ENCODE results near the gene COA6. TPM values are rescaled to one million over a fixed set of nuclear protein-coding genes. Genes with fewer than 3 reads are reported as not detected.

COA6 gene
- total RNA-seq, 1 experiment from 2014 or later, result 48.9 TPM

DNA sequence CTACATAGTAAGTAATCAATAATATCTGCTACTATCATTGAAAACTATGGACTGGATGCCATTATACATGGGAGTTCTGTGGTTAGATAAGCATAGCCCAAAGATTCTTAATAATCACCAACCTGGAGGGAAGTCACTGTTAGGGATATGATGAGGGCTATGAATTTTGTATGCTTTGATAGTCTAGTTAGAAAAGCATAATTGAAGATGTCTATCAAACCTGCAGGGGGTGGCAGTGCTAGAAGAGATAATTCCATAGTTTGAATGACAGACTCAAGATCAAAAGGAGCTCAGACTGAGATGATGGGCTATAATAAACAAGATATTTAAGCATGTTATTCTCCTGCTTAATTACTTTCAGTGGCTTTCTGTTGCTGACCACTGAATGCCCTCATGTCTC lies 15.4 kb upstream of the COA6 start:
- Histone ChIP-seq H3K4me1 (ENCODE audit: low read length) (peaks cover 6% of the 10 kb centered on the region; the same call in 1 of the 2 replicates), H3K4me3 (ENCODE audit: low read length) (no peak overlapping the region), H3K36me3 (ENCODE audit: insufficient read depth, low read length) (no peaks in the 10 kb centered on the region), H3K4me2 (ENCODE audit: low read depth, low read length, poor library complexity, severe bottlenecking) (no peak overlapping the region), H2AFZ (ENCODE audit: low read length) (no peak overlapping the region), H3K9me2 (replicated peaks; ENCODE audit: insufficient read depth, low read length) (no peaks in the 10 kb centered on the region), H3K27me3 (ENCODE audit: low read length) (no peaks in the 10 kb centered on the region), H3K27ac (ENCODE audit: low read length) (no peak overlapping the region), H3K9me3 (ENCODE audit: low read length) (no peaks in the 10 kb centered on the region), H3K9ac (ENCODE audit: low read length) (no peak overlapping the region), H3K79me2 (ENCODE audit: low read length) (no peaks in the 10 kb centered on the region), H4K20me1 (ENCODE audit: insufficient read depth, low read depth, low read length) (no peaks in the 10 kb centered on the region)
- DNase-seq, result no peak

DNA sequence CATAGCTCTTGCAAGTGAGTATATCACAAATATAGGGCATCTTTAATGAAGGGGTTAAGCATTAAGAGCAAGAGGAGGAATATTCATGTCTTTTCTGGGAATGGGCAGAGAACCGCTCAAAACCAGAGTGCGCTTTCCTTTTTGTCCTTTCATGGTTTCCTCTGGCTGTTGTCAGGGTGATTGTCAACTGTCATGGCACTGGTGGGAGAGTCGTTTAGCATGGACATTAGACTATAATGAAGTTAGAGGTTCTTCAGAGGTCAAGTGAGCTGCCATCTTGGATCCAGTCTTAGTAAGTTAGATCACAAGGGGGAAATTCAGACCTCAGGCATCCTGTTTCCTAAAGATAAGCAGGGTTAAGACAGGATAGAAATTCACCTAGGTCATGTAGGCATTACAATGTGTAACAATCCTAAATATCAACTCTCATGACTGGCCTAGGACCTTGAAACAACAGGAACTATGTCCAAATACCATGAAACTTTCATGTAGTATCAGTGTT lies 12.1 kb upstream of the COA6 start:
- Histone ChIP-seq H4K20me1 (ENCODE audit: insufficient read depth, low read depth, low read length) (no peaks in the 10 kb centered on the region), H3K9me3 (ENCODE audit: low read length) (no peaks in the 10 kb centered on the region), H3K79me2 (ENCODE audit: low read length) (no peaks in the 10 kb centered on the region), H3K4me1 (ENCODE audit: low read length) (peaks cover 5% of the 10 kb centered on the region; the same call in 1 of the 2 replicates), H3K27me3 (ENCODE audit: low read length) (no peaks in the 10 kb centered on the region), H3K36me3 (ENCODE audit: insufficient read depth, low read length) (no peaks in the 10 kb centered on the region), H3K9me2 (replicated peaks; ENCODE audit: insufficient read depth, low read length) (no peaks in the 10 kb centered on the region), H3K9ac (ENCODE audit: low read length) (no peak overlapping the region), H2AFZ (ENCODE audit: low read length) (no peak overlapping the region), H3K4me2 (ENCODE audit: low read depth, low read length, poor library complexity, severe bottlenecking) (no peak overlapping the region), H3K4me3 (ENCODE audit: low read length) (no peak overlapping the region), H3K27ac (ENCODE audit: low read length) (no peak overlapping the region)
- no peak for DNase-seq

DNA sequence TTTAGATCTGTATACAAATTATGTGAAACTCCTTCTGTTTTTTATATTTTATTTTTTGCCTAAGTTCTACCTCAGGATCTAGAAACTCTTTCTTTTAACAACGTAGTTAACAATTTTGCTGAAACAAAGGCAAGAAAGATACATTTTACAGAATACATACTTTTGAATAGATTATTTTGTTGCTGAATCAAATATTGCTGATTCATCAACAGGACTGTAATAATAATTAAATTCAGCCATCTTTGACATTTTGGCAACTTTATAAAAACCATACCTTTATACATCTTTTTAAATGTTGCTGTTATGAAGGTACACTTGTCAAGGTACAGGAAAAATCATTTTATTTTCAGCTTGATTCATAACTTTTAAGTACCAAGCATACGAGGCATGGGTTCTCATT lies 10.7 kb upstream of the COA6 start:
- H4K20me1 ChIP-seq (ENCODE audit: insufficient read depth, low read depth, low read length), result no peaks in the 10 kb centered on the region
- no peak overlapping the region for H3K4me3 ChIP-seq (ENCODE audit: low read length)
- H3K9me2 ChIP-seq (replicated peaks; ENCODE audit: insufficient read depth, low read length), result no peaks in the 10 kb centered on the region
- no peak overlapping the region for H2AFZ ChIP-seq (ENCODE audit: low read length)
- no peak for DNase-seq
- H3K79me2 ChIP-seq (ENCODE audit: low read length), result no peaks in the 10 kb centered on the region
- H3K36me3 ChIP-seq (ENCODE audit: insufficient read depth, low read length), result no peaks in the 10 kb centered on the region
- no peak overlapping the region for H3K9ac ChIP-seq (ENCODE audit: low read length)
- no peaks in the 10 kb centered on the region for H3K9me3 ChIP-seq (ENCODE audit: low read length)
- H3K27ac ChIP-seq (ENCODE audit: low read length), result no peak overlapping the region
- no peaks in the 10 kb centered on the region for H3K4me1 ChIP-seq (ENCODE audit: low read length)
- H3K27me3 ChIP-seq (ENCODE audit: low read length), result no peaks in the 10 kb centered on the region
- no peak overlapping the region for H3K4me2 ChIP-seq (ENCODE audit: low read depth, low read length, poor library complexity, severe bottlenecking)

DNA sequence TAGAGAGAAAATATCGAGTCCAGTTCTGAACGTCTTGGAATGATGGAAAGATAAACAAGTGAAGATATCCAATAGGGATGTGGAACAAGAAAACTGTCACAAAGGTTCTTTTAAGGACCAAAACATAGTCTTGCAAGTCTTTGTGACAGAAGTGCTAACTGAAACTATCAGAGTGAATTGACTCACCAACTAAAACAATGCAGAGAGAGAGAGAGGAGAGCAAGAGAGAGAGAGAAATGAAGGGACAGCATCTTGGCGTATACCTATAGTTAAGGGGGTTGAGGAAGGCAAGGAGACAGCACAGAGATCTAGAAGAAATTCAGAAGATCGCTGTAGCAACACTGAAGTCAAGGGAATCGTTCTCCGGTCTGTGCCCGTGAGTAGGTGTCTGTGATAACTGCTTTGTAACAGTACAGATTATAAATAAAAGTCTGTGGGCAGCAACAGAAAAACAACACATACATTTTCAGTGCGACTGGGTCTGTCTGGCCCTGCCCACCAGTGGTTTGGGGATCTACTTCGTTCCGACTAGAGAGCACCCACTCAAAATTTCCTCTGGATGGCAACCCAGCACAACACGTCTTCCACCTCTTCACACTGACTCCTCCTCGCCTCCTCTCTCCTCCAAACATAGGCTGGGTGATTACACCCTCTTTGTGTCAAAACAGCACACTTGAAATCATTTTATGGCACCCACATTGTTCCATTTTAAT lies 4.8 kb upstream of the COA6 start:
- Histone ChIP-seq H3K9me2 (replicated peaks; ENCODE audit: insufficient read depth, low read length) (no peaks in the 10 kb centered on the region), H3K4me1 (ENCODE audit: low read length) (peaks cover 26% of the 10 kb centered on the region), H3K27me3 (ENCODE audit: low read length) (no peaks in the 10 kb centered on the region), H3K9ac (ENCODE audit: low read length) (peak overlapping the region; percentile 34), H4K20me1 (ENCODE audit: insufficient read depth, low read depth, low read length) (no peaks in the 10 kb centered on the region), H3K27ac (ENCODE audit: low read length) (no peak overlapping the region), H3K36me3 (ENCODE audit: insufficient read depth, low read length) (no peaks in the 10 kb centered on the region), H3K4me3 (ENCODE audit: low read length) (peak overlapping the region; percentile 25; the same call in 1 of the 2 replicates), H3K9me3 (ENCODE audit: low read length) (no peaks in the 10 kb centered on the region), H3K79me2 (ENCODE audit: low read length) (no peaks in the 10 kb centered on the region; the same call in 1 of the 2 replicates), H2AFZ (ENCODE audit: low read length) (peak overlapping the region; percentile 89), H3K4me2 (ENCODE audit: low read depth, low read length, poor library complexity, severe bottlenecking) (peak overlapping the region; percentile 47)
- DNase-seq, result peak; percentile 66

DNA sequence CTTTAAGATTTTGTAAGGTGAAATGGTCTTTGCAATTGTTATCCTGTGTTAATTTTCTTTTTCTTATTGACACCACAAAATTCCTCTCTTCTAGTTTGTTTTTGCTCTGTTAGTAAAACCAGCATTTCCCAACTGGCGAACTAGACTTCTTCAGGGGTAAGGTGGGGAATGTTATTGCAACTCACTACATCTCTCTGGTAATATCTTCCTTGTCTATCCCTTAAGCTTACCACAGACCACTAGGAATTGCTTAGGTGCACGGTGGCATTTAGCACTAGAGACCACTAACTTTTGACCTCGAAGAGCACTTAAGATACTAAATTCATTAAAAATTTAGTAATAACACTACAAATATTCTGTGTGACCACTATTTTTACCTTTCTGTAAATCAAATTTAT lies 4.2 kb upstream of the COA6 start:
- Histone ChIP-seq H3K4me1 (ENCODE audit: low read length) (peaks cover 26% of the 10 kb centered on the region), H4K20me1 (ENCODE audit: insufficient read depth, low read depth, low read length) (no peaks in the 10 kb centered on the region), H3K9me3 (ENCODE audit: low read length) (no peaks in the 10 kb centered on the region), H3K36me3 (ENCODE audit: insufficient read depth, low read length) (no peaks in the 10 kb centered on the region), H3K4me3 (ENCODE audit: low read length) (peak overlapping the region; percentile 25; the same call in 1 of the 2 replicates), H3K9ac (ENCODE audit: low read length) (peak overlapping the region; percentile 34), H3K79me2 (ENCODE audit: low read length) (peaks cover 4% of the 10 kb centered on the region), H3K9me2 (replicated peaks; ENCODE audit: insufficient read depth, low read length) (no peaks in the 10 kb centered on the region), H2AFZ (ENCODE audit: low read length) (peak overlapping the region; percentile 89), H3K4me2 (ENCODE audit: low read depth, low read length, poor library complexity, severe bottlenecking) (peak overlapping the region; percentile 47), H3K27ac (ENCODE audit: low read length) (no peak overlapping the region), H3K27me3 (ENCODE audit: low read length) (no peaks in the 10 kb centered on the region)
- no peak for DNase-seq

DNA sequence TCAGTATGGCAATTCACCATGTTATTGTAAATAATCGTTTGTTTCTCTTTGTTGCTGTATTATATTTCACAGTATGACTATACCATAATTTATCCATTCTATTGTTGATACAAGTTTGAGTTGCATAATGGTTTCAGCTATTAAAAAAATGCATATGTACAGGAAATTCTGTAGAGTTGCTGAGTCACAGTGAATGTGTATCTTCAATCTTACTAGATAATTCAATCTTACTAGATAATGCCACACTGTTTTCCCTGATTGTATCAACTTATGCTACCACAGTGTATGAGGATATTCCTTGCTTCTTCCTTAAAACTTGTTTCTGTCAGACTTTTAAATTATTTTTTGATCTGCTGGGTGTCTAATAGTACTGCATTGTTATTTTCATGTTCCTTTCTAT lies 3.5 kb upstream of the COA6 start:
- H3K4me1 ChIP-seq (ENCODE audit: low read length), result peaks cover 33% of the 10 kb centered on the region
- no peak overlapping the region for H3K27ac ChIP-seq (ENCODE audit: low read length)
- no peaks in the 10 kb centered on the region for H3K9me2 ChIP-seq (replicated peaks; ENCODE audit: insufficient read depth, low read length)
- no peaks in the 10 kb centered on the region for H3K36me3 ChIP-seq (ENCODE audit: insufficient read depth, low read length)
- H3K9me3 ChIP-seq (ENCODE audit: low read length), result no peaks in the 10 kb centered on the region
- H4K20me1 ChIP-seq (ENCODE audit: insufficient read depth, low read depth, low read length), result no peaks in the 10 kb centered on the region; the same call in 1 of the 2 replicates
- no peaks in the 10 kb centered on the region for H3K27me3 ChIP-seq (ENCODE audit: low read length)
- H2AFZ ChIP-seq (ENCODE audit: low read length), result peak overlapping the region; percentile 45; the same call in 1 of the 2 replicates
- no peak for DNase-seq
- no peak overlapping the region for H3K4me3 ChIP-seq (ENCODE audit: low read length)
- no peak overlapping the region for H3K9ac ChIP-seq (ENCODE audit: low read length)
- peaks cover 12% of the 10 kb centered on the region for H3K79me2 ChIP-seq (ENCODE audit: low read length)
- H3K4me2 ChIP-seq (ENCODE audit: low read depth, low read length, poor library complexity, severe bottlenecking), result no peak overlapping the region

DNA sequence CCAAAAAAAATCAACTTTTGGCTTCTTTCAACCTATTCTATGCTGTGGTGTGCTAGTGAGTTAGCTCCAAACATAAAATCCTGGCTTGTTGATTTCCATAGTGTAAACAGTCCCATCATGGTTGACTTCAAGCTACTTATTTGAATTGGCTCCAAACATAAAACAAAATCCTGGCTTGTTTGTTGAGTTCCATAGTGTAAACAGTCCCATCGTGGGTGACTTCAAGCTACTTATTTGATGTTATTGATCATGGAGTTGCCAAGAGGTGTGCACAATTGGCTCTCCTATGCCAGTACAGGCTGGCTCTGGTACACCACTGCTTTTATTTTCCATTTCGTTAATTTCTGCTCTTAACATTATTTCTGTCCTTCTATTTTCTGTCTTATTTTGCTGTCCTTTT lies 1.8 kb upstream of the COA6 start:
- H3K79me2 ChIP-seq (ENCODE audit: low read length), result peaks cover 27% of the 10 kb centered on the region
- no peak for DNase-seq
- peaks cover 37% of the 10 kb centered on the region for H3K4me1 ChIP-seq (ENCODE audit: low read length)
- H3K4me3 ChIP-seq (ENCODE audit: low read length), result no peak overlapping the region
- H4K20me1 ChIP-seq (ENCODE audit: insufficient read depth, low read depth, low read length), result no peaks in the 10 kb centered on the region; the same call in 1 of the 2 replicates
- no peaks in the 10 kb centered on the region for H3K9me3 ChIP-seq (ENCODE audit: low read length)
- H3K36me3 ChIP-seq (ENCODE audit: insufficient read depth, low read length), result peaks cover 13% of the 10 kb centered on the region; the same call in 1 of the 2 replicates
- no peak overlapping the region for H3K9ac ChIP-seq (ENCODE audit: low read length)
- H2AFZ ChIP-seq (ENCODE audit: low read length), result no peak overlapping the region
- no peaks in the 10 kb centered on the region for H3K9me2 ChIP-seq (replicated peaks; ENCODE audit: insufficient read depth, low read length)
- no peak overlapping the region for H3K27ac ChIP-seq (ENCODE audit: low read length)
- peak overlapping the region; percentile 97 for H3K4me2 ChIP-seq (ENCODE audit: low read depth, low read length, poor library complexity, severe bottlenecking)
- H3K27me3 ChIP-seq (ENCODE audit: low read length), result no peaks in the 10 kb centered on the region

DNA sequence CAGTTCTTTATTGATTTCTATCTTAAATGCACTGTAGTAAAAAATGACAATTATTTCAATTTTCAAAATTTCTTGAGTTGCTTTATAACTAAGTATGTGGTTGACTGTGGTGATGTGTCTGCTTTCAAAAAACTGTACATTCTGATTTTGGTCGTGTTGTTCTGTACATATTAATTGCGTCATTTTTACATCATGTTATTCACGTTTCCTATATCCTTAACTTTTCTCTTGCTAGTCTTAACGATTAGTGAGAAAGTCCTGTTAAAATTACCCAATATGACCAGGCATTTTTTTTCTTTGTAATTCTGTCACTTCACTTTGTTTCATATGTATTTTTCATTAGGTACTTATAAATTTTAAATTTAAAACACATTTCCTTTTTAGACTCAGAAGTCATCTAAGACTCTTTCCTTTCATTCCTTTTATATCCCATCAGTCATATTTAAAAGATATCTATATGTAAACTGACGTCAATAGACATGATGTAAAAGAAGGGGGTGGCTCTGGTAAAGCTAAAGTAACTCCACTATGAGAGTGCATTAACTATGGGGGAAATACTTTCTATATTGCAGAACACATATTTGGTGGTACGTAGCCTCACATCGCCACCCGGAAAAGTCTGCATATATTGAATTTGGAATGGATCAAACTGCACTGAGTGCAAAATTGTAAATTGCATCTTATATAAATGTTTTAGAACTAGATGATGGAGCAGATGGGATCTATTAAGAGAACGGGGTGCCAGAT lies 1.1 kb upstream of the COA6 start:
- H3K9me3 ChIP-seq (ENCODE audit: low read length), result no peaks in the 10 kb centered on the region
- no peak overlapping the region for H2AFZ ChIP-seq (ENCODE audit: low read length)
- H4K20me1 ChIP-seq (ENCODE audit: insufficient read depth, low read depth, low read length), result no peaks in the 10 kb centered on the region; the same call in 1 of the 2 replicates
- peaks cover 31% of the 10 kb centered on the region for H3K79me2 ChIP-seq (ENCODE audit: low read length)
- no peaks in the 10 kb centered on the region for H3K9me2 ChIP-seq (replicated peaks; ENCODE audit: insufficient read depth, low read length)
- peaks cover 37% of the 10 kb centered on the region for H3K4me1 ChIP-seq (ENCODE audit: low read length)
- peak overlapping the region; percentile 94 for H3K9ac ChIP-seq (ENCODE audit: low read length)
- peak; percentile 52 for DNase-seq
- peak overlapping the region; percentile 96 for H3K4me3 ChIP-seq (ENCODE audit: low read length)
- peaks cover 16% of the 10 kb centered on the region for H3K36me3 ChIP-seq (ENCODE audit: insufficient read depth, low read length)
- no peaks in the 10 kb centered on the region for H3K27me3 ChIP-seq (ENCODE audit: low read length)
- peak overlapping the region; percentile 90 for H3K27ac ChIP-seq (ENCODE audit: low read length)
- peak overlapping the region; percentile 97 for H3K4me2 ChIP-seq (ENCODE audit: low read depth, low read length, poor library complexity, severe bottlenecking)

All from Karpas-422 (cell line).